Skeletal muscle cell (primary cell): ENCODE data around the gene TMEM9.

ENCODE experiments used
- DNase-seq: peaks from one replicate; pipeline ENCODE4 v3.0.0-alpha.2; 2010; ENCODE audit warnings: low read depth
- H3K4me3 ChIP-seq: 2 replicates; pipeline ENCODE4 v1.5.1; 2011; ENCODE audit warnings: low read depth, mild to moderate bottlenecking, control low read depth, low read length, moderate library complexity

TMEM9 gene

DNA sequence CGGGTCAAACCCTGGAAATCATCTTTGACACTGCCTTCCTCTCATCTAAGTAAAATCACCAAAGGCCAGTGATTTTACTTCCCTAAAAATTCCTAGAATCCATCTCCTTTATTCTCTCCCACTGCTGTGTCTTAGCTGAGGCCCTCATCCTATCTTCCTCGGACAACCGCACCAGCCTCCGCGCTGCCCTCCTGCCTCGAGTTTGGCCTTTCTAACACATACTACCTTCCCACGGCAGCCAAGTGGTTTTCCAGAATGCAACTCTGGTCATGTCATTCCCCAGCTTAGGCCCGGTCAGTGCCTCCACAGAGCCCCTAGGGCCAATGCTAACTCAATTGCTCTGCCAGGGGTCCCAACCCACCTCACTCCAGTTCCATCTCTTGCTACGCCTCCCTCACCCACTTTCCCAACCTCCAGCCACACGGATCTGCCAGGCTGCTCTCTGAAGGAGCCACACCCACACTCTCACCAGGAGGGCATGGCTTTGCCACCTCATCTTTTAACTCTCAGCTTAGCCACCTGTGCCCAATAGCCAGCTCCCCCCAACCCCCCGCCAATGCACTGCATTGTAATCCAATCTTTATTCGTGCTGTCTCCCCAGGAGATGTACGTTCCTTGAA is 6.8 kb downstream of the TMEM9 start:
- H3K4me3 ChIP-seq = no peak overlapping the region
- DNase-seq = no peak

GRCh38 chr1:201146626-201147390 is 7.5 kb downstream of the TMEM9 start:
- H3K4me3 ChIP-seq = no peak overlapping the region
- DNase-seq = no peak

- DNase-seq = no peak
- H3K4me3 ChIP-seq = no peak overlapping the region
Observed at GRCh38 chr1:201145816-201146215, 8.5 kb downstream of the TMEM9 start.

DNA sequence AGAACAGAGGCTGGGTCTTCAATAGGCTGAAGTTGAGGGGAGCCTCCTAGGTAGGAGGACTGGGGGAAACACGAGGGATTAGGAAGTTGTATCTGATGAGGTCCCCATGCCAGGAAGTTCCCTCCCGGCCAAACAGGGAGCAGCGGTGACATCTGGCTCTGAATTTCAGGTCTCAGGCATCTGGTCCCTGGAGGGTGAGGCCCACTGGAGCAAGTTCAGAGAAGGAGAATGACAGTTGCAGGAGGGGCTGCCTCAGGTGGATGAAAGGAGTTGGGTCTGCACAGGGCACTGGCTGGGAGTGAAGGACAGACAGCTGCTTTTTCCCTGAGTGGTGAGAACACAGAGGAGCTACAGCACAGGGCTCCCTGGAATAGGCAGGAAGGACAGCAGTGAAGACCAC is 9.1 kb downstream of the TMEM9 start:
- H3K4me3 ChIP-seq = no peak overlapping the region
- DNase-seq = no peak

- H3K4me3 ChIP-seq = no peak overlapping the region
- DNase-seq = no peak
Observed at GRCh38 chr1:201144701-201145100, 9.6 kb downstream of the TMEM9 start.

DNA sequence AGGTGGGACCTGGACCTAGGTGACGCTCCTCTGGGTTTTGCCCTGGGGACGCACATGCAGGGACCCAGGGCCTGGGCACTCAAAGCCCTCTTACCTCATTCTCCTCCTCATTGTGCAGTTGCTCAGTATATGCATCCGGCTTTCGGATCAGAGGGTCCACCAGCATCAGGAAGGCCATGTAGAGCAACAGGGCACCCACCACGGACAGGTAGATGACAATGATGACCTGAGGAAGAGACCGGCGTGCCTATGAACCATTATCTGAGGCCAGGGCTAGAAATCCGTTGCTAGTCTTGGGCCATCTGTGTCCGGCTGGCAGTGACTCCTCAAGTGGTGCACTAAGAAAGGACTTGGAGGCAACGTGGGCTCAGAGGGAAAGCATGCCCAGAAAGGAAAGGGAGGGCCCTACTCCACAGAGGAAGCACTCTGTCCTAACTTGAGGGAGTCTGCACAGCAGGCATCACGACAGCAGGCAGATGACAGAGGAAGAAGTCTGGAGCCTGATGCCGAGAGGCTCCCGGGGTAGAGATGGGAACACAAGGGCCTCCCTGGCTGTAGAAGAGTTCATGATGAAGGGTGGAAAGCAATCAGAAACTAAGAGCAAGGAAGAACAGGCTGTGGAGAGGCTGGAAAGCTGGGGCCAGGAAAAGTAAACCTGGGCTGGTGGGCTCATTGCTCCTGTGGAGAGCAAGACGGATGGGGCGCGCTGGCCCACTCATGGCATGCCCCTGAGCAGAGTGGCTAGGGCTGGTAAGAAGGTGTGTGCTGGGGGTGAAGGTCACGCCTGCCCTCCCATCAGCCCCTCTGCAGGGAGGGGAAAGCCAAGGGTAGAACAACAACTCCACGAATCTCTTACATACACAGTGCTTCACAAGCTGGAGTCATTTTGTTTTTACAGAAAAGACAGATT is 10.3 kb downstream of the TMEM9 start:
- DNase-seq = no peak
- no peak overlapping the region for H3K4me3 ChIP-seq

DNA sequence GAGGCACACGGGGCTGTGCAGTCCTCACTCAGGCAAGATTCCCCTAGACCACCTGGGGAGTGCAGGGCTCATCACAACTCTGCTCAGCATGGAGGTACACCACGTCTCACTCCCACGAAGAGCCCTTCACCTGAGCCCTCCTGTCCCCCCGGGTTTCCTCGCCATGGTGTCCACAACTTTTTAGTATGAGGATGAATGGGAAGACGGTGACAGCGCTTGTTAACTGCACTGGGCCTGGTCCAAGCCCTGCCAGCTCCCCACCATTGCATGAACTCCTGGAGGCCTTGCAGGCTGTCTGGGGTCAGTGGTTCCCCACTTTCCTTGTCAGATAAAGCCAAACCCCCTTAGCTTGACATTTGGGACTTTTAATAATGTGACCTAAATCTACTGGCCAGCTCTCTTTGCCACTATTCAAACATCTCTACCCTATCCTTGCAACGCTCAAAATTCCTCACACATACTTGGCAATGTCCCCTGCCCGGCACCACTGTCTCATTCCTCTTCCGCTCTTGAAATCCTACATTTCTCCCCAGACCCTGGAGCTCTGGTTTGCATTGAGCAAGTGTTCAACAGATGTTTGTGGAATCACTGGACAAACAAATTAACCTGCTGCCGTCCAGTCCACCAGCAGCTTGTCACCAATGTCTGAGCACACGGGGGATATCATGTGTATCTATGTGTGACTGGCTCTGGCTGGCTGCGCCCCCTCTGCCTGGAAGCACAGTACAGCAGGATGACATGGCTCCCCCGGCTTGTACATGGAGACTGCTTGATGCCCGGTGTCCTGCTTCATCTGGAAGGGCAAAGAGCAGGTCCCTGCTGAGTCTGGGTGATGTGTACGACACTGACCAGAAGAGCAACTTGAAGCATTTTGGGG is 11.2 kb downstream of the TMEM9 start:
- no peak for DNase-seq
- no peak overlapping the region for H3K4me3 ChIP-seq

DNA sequence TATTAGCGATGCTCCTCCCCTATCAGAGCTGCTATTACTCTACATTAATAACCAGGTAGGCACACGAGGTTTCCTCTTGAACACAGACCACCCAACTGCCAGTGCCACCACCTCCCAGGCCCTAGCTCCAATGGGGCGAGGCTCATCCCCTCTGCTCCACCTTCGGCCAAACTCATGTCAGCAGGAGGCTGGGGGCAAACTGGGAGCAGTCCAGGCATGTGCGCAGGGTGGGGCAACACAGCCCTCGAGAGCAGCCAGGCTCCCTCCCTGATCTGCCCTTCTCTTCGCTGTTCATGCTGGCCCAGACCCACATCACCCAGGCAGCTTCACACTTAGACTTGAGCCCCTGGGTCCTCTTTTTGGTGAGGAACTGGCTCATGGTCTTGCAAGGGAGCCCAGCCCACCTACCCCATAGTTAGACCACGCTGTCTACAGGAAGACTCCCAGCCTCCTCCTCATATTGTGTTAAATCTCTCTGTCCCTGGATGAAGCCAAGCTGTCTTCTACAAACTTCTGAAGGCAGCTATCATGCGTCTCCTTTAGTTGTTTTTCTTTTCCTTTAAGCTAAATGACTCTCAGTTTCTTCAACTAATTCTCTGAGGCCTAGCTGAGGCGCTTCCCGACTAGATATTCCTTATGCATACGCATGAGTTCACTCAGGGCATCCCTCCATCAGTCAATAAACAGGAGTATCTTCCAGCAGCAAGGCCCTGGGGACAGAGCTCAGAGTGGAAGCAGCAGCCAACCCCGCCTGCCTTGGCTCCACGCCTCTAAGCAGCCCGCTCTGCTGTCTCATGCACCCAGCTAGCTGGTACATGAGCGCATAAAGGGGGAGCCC is 12.0 kb downstream of the TMEM9 start:
- no peak for DNase-seq
- no peak overlapping the region for H3K4me3 ChIP-seq

- no peak overlapping the region for H3K4me3 ChIP-seq
- DNase-seq = no peak
Observed at GRCh38 chr1:201141418-201141817, 12.9 kb downstream of the TMEM9 start.

GRCh38 chr1:201140941-201141260 is 13.4 kb downstream of the TMEM9 start:
- no peak for DNase-seq
- no peak overlapping the region for H3K4me3 ChIP-seq

DNA sequence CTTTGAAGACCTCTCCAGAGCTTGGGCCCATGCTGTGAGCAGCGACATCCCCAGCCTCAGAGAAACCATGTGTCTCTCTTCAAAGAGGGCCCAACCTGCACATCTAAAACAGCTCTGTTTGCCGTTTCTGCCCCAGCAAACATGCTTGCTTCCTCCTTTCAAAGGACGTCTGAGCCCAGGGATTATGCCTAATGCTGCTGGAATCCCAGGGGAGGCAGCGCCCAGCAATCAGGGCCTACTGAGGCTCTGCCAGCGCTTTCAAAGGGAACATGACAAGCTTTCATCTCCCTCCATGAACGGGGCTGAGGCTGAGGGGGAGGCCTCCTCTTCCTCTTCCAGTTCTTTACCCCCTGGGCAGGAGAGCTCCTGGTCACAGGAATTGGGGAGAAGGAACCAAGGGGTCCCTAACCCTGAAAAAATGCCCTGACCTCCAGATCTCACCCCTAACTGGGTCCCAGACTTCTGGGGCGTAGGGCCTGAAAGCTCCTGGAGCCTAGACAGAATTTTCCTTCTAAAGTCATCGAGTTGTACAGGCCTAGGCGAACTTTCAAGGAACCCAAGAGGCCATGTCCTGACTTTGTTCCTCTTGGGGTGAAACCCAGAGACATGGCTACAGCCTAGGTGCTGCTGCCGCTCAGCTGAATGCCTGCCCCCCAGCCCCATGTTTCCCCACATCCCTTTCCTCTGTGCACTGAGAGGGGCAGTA is 13.9 kb downstream of the TMEM9 start:
- H3K4me3 ChIP-seq = no peak overlapping the region
- no peak for DNase-seq

- H3K4me3 ChIP-seq = no peak overlapping the region
- DNase-seq = no peak
Observed at GRCh38 chr1:201139756-201140155, 14.5 kb downstream of the TMEM9 start.

DNA sequence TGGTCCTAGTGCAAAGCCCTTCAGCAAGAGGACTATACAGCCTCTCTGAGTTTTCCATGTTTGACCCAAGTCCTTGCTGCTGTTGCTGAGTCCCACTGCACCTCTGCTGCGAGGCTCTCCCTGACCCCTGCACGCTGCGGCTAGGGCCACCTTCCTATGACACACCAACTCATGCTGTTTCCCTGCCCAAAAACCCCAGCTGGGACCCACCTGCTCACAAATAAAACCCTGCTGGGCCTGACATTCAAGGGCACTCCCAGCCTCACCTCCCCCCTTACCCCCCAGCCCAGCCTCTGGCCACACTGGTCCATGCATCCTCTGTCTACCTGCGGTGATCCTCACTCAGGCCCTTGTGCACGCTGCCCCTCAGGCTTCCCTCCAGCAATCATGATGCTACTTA is 15.0 kb downstream of the TMEM9 start:
- DNase-seq = no peak
- no peak overlapping the region for H3K4me3 ChIP-seq

- DNase-seq = no peak
- no peak overlapping the region for H3K4me3 ChIP-seq
Observed at GRCh38 chr1:201138311-201138840, 15.9 kb downstream of the TMEM9 start.

- H3K4me3 ChIP-seq = no peak overlapping the region
- DNase-seq = peak; percentile 75
Observed at GRCh38 chr1:201137579-201138310, 16.5 kb downstream of the TMEM9 start.

GRCh38 chr1:201137024-201137392 is 17.3 kb downstream of the TMEM9 start:
- no peak for DNase-seq
- H3K4me3 ChIP-seq = no peak overlapping the region

GRCh38 chr1:201136355-201137023 is 17.8 kb downstream of the TMEM9 start:
- DNase-seq = no peak
- no peak overlapping the region for H3K4me3 ChIP-seq
